Measurements from ENCODE around the gene GMPR2.

DNA sequence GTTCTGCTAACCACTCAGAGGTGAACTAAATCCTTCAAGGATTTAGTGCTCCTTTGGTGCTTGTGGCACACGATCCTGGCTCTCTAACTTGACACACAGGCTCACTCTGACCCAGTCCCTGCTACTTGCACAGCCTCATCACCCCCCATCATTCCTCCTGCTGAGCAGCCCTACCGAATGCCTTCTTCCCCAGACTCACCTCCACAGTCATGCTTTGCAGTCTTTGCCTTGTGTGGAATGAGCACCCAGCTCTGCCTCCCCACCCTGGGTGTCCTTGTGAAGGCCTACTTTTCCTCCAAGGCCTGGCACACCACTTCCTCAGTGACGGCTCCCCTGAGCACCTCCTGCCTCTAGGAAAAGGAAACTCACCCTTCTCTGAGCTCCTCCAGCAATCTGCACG lies 17.6 kb downstream of the GMPR2 start:
- TF ChIP-seq, protein P1, sequence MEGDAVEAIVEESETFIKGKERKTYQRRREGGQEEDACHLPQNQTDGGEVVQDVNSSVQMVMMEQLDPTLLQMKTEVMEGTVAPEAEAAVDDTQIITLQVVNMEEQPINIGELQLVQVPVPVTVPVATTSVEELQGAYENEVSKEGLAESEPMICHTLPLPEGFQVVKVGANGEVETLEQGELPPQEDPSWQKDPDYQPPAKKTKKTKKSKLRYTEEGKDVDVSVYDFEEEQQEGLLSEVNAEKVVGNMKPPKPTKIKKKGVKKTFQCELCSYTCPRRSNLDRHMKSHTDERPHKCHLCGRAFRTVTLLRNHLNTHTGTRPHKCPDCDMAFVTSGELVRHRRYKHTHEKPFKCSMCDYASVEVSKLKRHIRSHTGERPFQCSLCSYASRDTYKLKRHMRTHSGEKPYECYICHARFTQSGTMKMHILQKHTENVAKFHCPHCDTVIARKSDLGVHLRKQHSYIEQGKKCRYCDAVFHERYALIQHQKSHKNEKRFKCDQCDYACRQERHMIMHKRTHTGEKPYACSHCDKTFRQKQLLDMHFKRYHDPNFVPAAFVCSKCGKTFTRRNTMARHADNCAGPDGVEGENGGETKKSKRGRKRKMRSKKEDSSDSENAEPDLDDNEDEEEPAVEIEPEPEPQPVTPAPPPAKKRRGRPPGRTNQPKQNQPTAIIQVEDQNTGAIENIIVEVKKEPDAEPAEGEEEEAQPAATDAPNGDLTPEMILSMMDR (IDR thresholded peaks at IDR 0.05; ENCODE audit: borderline replicate concordance, extremely low read depth, low read length, poor library complexity, severe bottlenecking) = no peak
- no peak for TF ChIP-seq EZH2 (IDR thresholded peaks at IDR 0.05; ENCODE audit: borderline replicate concordance, low read depth, low read length, severe bottlenecking)
